ENCODE results near the gene TMEM135.
"Not testable (repeated sequence)": the region's sequence is repeated elsewhere in the genome, so short reads cannot be mapped to it uniquely, and the experiment has no call there.

Gene TMEM135

DNA sequence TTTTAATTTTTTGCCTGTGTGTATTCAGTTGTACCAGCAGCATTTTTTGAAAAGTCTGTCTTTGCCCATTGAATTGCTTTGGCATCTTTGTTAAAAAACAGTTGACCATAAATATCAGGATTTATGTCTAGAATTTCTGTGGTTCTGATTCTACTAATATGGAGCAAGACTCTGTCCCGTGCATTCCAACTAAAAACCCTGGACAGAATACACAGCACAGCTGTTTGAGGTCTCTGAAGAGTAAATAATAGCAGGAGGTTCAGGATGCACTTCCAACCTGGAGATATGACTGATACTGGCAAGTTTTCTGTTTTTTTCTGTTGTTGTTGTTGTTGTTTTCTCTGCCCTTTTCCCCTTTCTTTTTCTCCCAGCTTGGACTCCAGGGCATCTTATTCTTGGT, 141.9 kb downstream of the TMEM135 start:
- no peak overlapping the region for H3K4me3 ChIP-seq (ENCODE audit: low read depth, low read length)
- TF ChIP-seq, protein P1, sequence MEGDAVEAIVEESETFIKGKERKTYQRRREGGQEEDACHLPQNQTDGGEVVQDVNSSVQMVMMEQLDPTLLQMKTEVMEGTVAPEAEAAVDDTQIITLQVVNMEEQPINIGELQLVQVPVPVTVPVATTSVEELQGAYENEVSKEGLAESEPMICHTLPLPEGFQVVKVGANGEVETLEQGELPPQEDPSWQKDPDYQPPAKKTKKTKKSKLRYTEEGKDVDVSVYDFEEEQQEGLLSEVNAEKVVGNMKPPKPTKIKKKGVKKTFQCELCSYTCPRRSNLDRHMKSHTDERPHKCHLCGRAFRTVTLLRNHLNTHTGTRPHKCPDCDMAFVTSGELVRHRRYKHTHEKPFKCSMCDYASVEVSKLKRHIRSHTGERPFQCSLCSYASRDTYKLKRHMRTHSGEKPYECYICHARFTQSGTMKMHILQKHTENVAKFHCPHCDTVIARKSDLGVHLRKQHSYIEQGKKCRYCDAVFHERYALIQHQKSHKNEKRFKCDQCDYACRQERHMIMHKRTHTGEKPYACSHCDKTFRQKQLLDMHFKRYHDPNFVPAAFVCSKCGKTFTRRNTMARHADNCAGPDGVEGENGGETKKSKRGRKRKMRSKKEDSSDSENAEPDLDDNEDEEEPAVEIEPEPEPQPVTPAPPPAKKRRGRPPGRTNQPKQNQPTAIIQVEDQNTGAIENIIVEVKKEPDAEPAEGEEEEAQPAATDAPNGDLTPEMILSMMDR (conservative IDR thresholded peaks at IDR 0.05; ENCODE audit: low read depth, low read length), result no peak
- no peak for DNase-seq (ENCODE audit: low read depth)

DNA sequence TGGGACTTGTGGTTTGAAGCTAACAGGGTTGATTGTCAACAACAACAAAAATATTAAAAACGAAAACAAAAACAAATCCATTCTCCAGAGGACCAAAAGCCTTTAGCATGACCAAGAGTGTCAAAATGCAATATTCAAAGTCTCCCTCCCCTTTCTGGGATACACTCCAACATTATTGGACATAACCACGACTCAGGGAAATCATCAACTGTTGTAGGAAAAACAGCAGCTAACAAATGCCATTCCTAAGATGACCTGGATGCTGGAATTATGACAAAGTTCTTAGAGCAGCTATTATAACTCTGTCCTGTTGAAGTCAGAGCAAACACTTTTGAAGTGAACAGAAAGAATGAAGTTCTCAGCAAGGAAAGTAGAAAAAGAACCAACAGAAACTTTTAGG, 143.0 kb downstream of the TMEM135 start:
- TF ChIP-seq, protein P1 (conservative IDR thresholded peaks at IDR 0.05; ENCODE audit: low read depth, low read length), result no peak
- DNase-seq (ENCODE audit: low read depth), result peak; percentile 50

DNA sequence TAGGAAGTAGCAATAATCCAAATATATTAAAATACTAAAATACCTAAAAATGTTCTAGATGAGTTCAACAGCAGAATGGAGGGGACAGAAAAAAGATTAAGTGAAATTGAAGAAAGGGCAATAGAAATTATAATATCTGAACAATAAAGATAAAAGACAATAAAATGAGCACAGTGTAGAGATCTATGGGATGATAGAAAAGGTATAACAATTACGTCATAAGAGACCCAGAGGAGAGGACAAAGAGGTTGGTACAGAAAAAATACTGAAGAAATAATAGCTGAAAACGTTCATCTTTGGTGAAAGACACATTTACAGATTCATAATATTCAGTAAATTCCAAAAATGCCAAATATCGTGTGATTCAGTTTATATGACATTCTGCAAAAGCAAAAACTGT, 143.4 kb downstream of the TMEM135 start:
- H3K4me3 ChIP-seq (ENCODE audit: low read depth, low read length), result no peak overlapping the region
- TF ChIP-seq, protein P1 (conservative IDR thresholded peaks at IDR 0.05; ENCODE audit: low read depth, low read length), result no peak
- DNase-seq (ENCODE audit: low read depth), result no peak

More for the DNA sequence above, 143.0 kb downstream of the TMEM135 start:
- H3K4me3 ChIP-seq (ENCODE audit: low read depth, low read length), result no peak overlapping the region

DNA sequence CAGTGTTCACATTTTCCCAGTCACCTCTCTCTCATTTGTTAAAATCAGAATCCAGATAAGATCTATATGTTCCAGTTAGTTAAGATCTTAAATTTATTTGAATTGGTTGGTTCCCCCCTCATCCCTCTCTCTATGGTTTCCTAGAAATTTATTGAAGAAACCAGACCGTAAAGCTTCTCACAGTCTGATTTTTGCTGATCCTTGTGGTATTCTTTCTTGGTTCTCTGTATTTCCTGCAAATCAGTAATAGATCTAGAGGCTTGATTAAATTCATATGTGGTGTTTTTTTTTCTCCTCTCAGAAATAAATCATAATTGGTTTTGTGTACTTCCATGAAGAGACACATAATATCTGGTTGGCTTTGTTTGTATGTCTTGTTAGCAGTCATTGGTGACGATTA, 147.5 kb downstream of the TMEM135 start:
- TF ChIP-seq, protein P1 (conservative IDR thresholded peaks at IDR 0.05; ENCODE audit: low read depth, low read length), result no peak
- no peak for DNase-seq (ENCODE audit: low read depth)
- H3K4me3 ChIP-seq (ENCODE audit: low read depth, low read length), result no peak overlapping the region

DNA sequence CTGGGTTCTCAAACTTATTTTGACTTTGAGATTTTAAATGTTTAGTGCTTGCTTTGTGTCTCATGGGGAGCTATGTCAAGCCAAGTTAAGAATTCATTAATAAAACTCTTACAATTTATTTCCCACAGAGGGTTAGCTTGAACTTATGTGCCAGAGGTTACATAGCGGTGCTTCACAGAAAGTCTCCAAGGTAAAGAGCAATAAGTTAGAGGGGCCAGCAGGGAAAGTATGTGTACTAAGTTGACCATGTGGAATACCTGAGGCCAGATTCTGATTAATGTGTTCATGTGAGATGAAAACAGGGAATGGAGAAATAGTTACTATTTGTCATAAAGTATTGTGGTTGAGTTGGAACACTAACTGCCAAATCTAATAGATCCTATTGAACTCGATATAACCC, 149.3 kb downstream of the TMEM135 start:
- TF ChIP-seq, protein P1 (conservative IDR thresholded peaks at IDR 0.05; ENCODE audit: low read depth, low read length), result no peak
- no peak for DNase-seq (ENCODE audit: low read depth)
- no peak overlapping the region for H3K4me3 ChIP-seq (ENCODE audit: low read depth, low read length)

DNA sequence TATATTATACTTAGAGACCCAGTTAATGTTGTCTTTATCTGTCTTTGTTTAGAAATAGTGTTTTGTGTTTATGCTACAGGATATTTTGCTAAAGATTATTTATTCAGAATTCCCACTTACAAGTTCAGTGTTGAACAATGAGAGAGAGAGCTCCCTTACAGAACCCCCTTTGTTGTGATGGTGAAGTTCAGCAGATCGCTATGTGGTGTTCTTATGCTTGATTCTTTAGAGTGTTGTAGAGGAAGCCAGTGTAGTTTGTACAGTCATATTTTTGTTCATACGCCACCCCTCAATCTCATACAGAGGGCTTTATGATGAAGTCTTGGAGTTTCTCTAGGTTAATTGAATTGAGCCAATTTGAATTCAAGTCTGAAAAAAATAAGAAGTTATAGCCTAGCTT, 150.2 kb downstream of the TMEM135 start:
- no peak overlapping the region for H3K4me3 ChIP-seq (ENCODE audit: low read depth, low read length)
- DNase-seq (ENCODE audit: low read depth), result no peak
- TF ChIP-seq, protein P1 (conservative IDR thresholded peaks at IDR 0.05; ENCODE audit: low read depth, low read length), result no peak

DNA sequence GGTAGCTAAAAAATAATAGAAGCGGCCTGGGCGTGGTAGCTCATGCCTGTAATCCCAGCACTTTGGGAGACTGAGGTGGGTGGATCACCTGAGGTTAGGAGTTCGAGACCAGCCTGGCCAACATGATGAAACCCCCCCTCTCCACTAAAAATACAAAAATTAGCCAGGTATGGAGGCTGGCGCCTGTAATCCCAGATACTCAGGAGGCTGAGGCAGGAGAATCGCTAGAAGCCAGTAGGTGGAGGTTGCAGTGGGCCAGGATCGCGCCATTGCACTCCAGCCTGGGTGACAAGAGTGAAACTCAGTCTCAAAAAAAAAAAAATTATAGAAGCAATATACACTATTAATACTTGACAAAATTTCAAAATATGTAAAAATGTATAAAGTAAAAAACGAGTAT, 150.7 kb downstream of the TMEM135 start:
- H3K4me3 ChIP-seq (ENCODE audit: low read depth, low read length), result not testable (repeated sequence)

DNA sequence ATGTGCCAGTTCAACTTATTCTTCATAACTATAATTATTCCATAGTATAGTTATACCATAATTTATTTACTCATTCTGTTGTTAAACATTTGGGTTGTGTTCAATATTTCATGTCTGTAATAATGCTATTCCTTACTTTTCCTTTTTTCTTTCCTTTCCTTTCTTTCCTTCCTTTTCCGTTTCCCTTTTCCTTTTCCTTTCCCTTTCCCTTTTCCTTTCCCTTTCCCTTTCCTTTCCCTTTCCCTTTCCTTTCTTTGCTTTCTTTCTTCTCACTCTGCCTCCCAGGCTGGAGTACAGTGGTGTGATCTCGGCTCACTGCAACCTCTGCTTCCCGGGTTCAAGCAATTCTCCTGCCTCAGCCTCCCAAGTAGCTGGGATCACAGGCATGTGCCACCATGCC, 151.2 kb downstream of the TMEM135 start:
- not testable (repeated sequence) for H3K4me3 ChIP-seq (ENCODE audit: low read depth, low read length); DNase-seq (ENCODE audit: low read depth)

More for the DNA sequence above, 150.7 kb downstream of the TMEM135 start:
- DNase-seq (ENCODE audit: low read depth), result not testable (repeated sequence)

Data from choroid plexus epithelial cell (primary cell).